ENCODE data around the gene CASQ2. TPM values are rescaled to one million over a fixed set of nuclear protein-coding genes. Genes with fewer than 3 reads are reported as not detected.

Gene CASQ2
- total RNA-seq, 1 donor from 2014 or later: not detected

GRCh38 chr1:115729756-115730155 lies 38.8 kb downstream of the CASQ2 start:
- H3K36me3 Mint-ChIP-seq: no peaks in the 10 kb centered on the region
- TF ChIP-seq, protein P1, sequence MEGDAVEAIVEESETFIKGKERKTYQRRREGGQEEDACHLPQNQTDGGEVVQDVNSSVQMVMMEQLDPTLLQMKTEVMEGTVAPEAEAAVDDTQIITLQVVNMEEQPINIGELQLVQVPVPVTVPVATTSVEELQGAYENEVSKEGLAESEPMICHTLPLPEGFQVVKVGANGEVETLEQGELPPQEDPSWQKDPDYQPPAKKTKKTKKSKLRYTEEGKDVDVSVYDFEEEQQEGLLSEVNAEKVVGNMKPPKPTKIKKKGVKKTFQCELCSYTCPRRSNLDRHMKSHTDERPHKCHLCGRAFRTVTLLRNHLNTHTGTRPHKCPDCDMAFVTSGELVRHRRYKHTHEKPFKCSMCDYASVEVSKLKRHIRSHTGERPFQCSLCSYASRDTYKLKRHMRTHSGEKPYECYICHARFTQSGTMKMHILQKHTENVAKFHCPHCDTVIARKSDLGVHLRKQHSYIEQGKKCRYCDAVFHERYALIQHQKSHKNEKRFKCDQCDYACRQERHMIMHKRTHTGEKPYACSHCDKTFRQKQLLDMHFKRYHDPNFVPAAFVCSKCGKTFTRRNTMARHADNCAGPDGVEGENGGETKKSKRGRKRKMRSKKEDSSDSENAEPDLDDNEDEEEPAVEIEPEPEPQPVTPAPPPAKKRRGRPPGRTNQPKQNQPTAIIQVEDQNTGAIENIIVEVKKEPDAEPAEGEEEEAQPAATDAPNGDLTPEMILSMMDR (conservative IDR thresholded peaks at IDR 0.05): no peak
- H3K27ac Mint-ChIP-seq: no peak overlapping the region
- H3K9me3 Mint-ChIP-seq: no peaks in the 10 kb centered on the region
- H3K4me1 Mint-ChIP-seq (ENCODE audit: unreplicated experiment): peaks cover 24% of the 10 kb centered on the region
- no peak for DNase-seq (ENCODE audit: extremely low spot score, unreplicated experiment)
- no peak overlapping the region for H3K4me3 Mint-ChIP-seq
- no peaks in the 10 kb centered on the region for H3K27me3 Mint-ChIP-seq

GRCh38 chr1:115728341-115728740 lies 40.2 kb downstream of the CASQ2 start:
- Mint-ChIP-seq H3K27ac (peak overlapping the region; percentile 63), H3K9me3 (no peaks in the 10 kb centered on the region), H3K36me3 (no peaks in the 10 kb centered on the region), H3K4me3 (no peak overlapping the region), H3K27me3 (no peaks in the 10 kb centered on the region), H3K4me1 (ENCODE audit: unreplicated experiment) (peaks cover 24% of the 10 kb centered on the region)
- no peak for DNase-seq (ENCODE audit: extremely low spot score, unreplicated experiment)
- TF ChIP-seq, protein P1 (conservative IDR thresholded peaks at IDR 0.05): no peak

- H3K4me3 Mint-ChIP-seq: no peak overlapping the region
- no peaks in the 10 kb centered on the region for H3K9me3 Mint-ChIP-seq
- H3K4me1 Mint-ChIP-seq (ENCODE audit: unreplicated experiment): peaks cover 24% of the 10 kb centered on the region
- H3K27ac Mint-ChIP-seq: peak overlapping the region; percentile 63
- H3K36me3 Mint-ChIP-seq: no peaks in the 10 kb centered on the region
- no peaks in the 10 kb centered on the region for H3K27me3 Mint-ChIP-seq
- TF ChIP-seq, protein P1 (conservative IDR thresholded peaks at IDR 0.05): no peak
- DNase-seq (ENCODE audit: extremely low spot score, unreplicated experiment): no peak
Observed at GRCh38 chr1:115727706-115728249, 40.7 kb downstream of the CASQ2 start.

DNA sequence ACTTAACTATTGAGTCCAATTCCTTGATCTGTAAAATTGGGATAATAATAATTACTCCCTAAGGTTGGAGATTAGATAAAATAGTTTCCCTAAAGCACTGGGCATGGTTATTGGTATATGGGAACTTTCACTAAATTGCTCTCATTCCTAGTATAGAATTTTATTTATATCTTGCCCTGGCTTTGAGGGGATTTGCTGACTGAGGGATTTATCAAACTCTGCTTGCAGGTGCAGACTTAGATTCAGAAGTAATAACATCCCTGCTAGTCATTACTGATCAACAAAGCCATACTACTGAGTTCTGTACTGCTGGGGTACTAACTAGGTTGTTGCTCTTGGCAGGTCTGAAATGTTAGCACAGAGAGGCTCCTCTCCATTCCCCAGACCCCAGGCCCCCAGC lies 41.9 kb downstream of the CASQ2 start:
- H3K27me3 Mint-ChIP-seq: no peaks in the 10 kb centered on the region
- no peak for DNase-seq (ENCODE audit: extremely low spot score, unreplicated experiment)
- no peak overlapping the region for H3K4me3 Mint-ChIP-seq
- no peaks in the 10 kb centered on the region for H3K9me3 Mint-ChIP-seq
- H3K27ac Mint-ChIP-seq: no peak overlapping the region
- no peaks in the 10 kb centered on the region for H3K36me3 Mint-ChIP-seq
- TF ChIP-seq, protein P1 (conservative IDR thresholded peaks at IDR 0.05): no peak
- peaks cover 24% of the 10 kb centered on the region for H3K4me1 Mint-ChIP-seq (ENCODE audit: unreplicated experiment)

GRCh38 chr1:115726161-115726560 lies 42.4 kb downstream of the CASQ2 start:
- Mint-ChIP-seq H3K36me3 (no peaks in the 10 kb centered on the region), H3K9me3 (no peaks in the 10 kb centered on the region), H3K4me1 (ENCODE audit: unreplicated experiment) (peaks cover 24% of the 10 kb centered on the region), H3K27ac (no peak overlapping the region), H3K4me3 (no peak overlapping the region), H3K27me3 (no peaks in the 10 kb centered on the region)
- DNase-seq (ENCODE audit: extremely low spot score, unreplicated experiment): no peak
- TF ChIP-seq, protein P1 (conservative IDR thresholded peaks at IDR 0.05): no peak

DNA sequence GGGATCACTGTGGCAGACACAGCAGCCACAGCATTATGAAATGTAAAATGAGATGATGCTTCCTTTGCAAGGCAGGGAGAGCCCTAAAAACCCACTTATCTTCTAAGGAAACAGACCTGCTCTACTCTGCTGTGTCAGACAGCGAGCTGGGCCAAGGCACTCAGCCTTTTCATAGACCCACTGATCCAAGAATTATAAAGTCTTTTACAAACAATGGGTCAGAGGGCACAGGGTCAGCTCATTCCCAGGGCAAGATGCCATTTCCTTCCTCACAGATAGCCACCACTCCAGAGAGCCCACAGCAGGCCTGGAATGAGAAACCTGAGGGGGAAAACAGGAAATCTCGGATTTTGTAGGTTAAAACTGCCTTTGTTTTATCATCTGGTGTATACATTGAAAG lies 42.9 kb downstream of the CASQ2 start:
- Mint-ChIP-seq H3K4me3 (no peak overlapping the region), H3K9me3 (no peaks in the 10 kb centered on the region), H3K27me3 (no peaks in the 10 kb centered on the region), H3K36me3 (no peaks in the 10 kb centered on the region), H3K27ac (no peak overlapping the region), H3K4me1 (ENCODE audit: unreplicated experiment) (peaks cover 24% of the 10 kb centered on the region)
- no peak for DNase-seq (ENCODE audit: extremely low spot score, unreplicated experiment)
- TF ChIP-seq, protein P1 (conservative IDR thresholded peaks at IDR 0.05): no peak

Data from type B pancreatic cell (in vitro differentiated cells).